ENCODE data around the gene MINDY3. TPM values are rescaled to one million over a fixed set of nuclear protein-coding genes. Genes with fewer than 3 reads are reported as not detected.

MINDY3 gene
- total RNA-seq, 1 experiment from 2014 or later, result 10.4 TPM

DNA sequence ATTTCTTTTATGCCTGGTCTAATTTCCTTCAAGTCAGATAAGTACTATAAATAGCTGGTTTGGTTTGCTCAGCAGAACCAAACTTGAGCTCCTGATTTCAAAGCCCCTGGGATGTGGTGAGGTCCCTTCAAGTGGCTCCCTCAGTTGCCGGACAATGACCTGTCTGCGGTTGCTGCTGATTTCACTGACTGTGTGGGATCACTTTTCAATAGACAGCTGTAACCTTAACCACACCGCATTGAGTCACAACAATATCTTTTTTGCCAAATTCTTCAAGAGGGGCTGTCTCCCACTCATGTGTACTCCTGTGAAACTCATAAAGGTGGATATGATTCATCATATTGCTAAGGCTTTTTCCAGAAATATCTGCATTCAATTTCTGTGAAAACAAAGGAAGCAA lies 117.5 kb downstream of the MINDY3 start:
- Histone ChIP-seq H3K4me1 (ENCODE audit: control insufficient read depth, insufficient read depth, low read length) (no peaks in the 10 kb centered on the region), H3K27ac (ENCODE audit: low read length) (no peak overlapping the region), H3K4me3 (ENCODE audit: low read depth in 2 of 2, low read length in 2 of 2) (no peak overlapping the region), H3K9me3 (ENCODE audit: control insufficient read depth, insufficient read depth, low read depth, low read length) (no peaks in the 10 kb centered on the region), H3K27me3 (ENCODE audit: control insufficient read depth, insufficient read depth, low read length) (no peaks in the 10 kb centered on the region), H3K36me3 (ENCODE audit: control insufficient read depth, insufficient read depth, low read length) (no peaks in the 10 kb centered on the region)
- in situ Hi-C loops (cut with HindIII; ENCODE audit: low pct_unique_long_range_greater_than_20kb, low sequenced_read_pairs), result no loop called here
- intact Hi-C loops (cut with micrococcal nuclease; ENCODE audit: unreplicated experiment), result loop anchor here (5.0 kb wide), 1 partner anchor 316 kb away; no protein-coding TSS in a partner anchor
- BruUV-seq (replicated peaks), result no TSS peak
- CTCF ChIA-PET, result no interaction called here
- TF ChIP-seq, protein P1, sequence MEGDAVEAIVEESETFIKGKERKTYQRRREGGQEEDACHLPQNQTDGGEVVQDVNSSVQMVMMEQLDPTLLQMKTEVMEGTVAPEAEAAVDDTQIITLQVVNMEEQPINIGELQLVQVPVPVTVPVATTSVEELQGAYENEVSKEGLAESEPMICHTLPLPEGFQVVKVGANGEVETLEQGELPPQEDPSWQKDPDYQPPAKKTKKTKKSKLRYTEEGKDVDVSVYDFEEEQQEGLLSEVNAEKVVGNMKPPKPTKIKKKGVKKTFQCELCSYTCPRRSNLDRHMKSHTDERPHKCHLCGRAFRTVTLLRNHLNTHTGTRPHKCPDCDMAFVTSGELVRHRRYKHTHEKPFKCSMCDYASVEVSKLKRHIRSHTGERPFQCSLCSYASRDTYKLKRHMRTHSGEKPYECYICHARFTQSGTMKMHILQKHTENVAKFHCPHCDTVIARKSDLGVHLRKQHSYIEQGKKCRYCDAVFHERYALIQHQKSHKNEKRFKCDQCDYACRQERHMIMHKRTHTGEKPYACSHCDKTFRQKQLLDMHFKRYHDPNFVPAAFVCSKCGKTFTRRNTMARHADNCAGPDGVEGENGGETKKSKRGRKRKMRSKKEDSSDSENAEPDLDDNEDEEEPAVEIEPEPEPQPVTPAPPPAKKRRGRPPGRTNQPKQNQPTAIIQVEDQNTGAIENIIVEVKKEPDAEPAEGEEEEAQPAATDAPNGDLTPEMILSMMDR (IDR thresholded peaks at IDR 0.05), result no peak
- no peak for TF ChIP-seq SIN3A (IDR thresholded peaks at IDR 0.05; ENCODE audit: borderline replicate concordance, insufficient read depth, low read depth, low read length)
- TF ChIP-seq, protein P2, sequence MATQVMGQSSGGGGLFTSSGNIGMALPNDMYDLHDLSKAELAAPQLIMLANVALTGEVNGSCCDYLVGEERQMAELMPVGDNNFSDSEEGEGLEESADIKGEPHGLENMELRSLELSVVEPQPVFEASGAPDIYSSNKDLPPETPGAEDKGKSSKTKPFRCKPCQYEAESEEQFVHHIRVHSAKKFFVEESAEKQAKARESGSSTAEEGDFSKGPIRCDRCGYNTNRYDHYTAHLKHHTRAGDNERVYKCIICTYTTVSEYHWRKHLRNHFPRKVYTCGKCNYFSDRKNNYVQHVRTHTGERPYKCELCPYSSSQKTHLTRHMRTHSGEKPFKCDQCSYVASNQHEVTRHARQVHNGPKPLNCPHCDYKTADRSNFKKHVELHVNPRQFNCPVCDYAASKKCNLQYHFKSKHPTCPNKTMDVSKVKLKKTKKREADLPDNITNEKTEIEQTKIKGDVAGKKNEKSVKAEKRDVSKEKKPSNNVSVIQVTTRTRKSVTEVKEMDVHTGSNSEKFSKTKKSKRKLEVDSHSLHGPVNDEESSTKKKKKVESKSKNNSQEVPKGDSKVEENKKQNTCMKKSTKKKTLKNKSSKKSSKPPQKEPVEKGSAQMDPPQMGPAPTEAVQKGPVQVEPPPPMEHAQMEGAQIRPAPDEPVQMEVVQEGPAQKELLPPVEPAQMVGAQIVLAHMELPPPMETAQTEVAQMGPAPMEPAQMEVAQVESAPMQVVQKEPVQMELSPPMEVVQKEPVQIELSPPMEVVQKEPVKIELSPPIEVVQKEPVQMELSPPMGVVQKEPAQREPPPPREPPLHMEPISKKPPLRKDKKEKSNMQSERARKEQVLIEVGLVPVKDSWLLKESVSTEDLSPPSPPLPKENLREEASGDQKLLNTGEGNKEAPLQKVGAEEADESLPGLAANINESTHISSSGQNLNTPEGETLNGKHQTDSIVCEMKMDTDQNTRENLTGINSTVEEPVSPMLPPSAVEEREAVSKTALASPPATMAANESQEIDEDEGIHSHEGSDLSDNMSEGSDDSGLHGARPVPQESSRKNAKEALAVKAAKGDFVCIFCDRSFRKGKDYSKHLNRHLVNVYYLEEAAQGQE (IDR thresholded peaks at IDR 0.05; ENCODE audit: insufficient read depth in 1 of 2, low read depth in 2 of 2, low read length in 1 of 2), result no peak
- TF ChIP-seq TCF7L2 (IDR thresholded peaks at IDR 0.05; ENCODE audit: low read depth, low read length), result no peak
- TF ChIP-seq POLR2AphosphoS5 (IDR thresholded peaks at IDR 0.05; ENCODE audit: low read depth, low read length), result no peak
- ATAC-seq (no peak), DNase-seq (ENCODE audit: low read depth, low spot score) (no peak)
- POLR2A ChIA-PET, result no interaction called here

DNA sequence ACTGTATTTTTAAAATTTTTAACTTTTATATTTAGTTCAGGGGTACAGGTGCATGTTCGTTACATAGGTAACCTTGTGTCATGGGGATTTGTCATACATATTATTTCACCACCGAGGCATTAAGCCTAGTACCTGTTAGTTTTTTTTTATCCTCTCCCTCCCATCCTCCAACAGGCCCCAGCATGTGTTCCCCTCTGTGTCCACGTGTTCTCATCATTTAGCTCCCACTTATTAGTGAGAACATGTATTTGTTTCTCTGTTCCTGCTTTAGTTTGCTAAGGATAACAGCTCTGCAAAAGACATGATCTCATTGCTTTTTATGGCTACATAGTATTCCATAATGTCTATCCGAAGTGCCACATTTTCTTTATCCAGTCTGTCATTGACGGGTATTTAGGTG lies 118.2 kb downstream of the MINDY3 start:
- TF ChIP-seq, protein P1 (IDR thresholded peaks at IDR 0.05), result no peak
- TF ChIP-seq, protein P2 (IDR thresholded peaks at IDR 0.05; ENCODE audit: insufficient read depth in 1 of 2, low read depth in 2 of 2, low read length in 1 of 2), result no peak
- TF ChIP-seq TCF7L2 (IDR thresholded peaks at IDR 0.05; ENCODE audit: low read depth, low read length), result no peak
- no peak for TF ChIP-seq POLR2AphosphoS5 (IDR thresholded peaks at IDR 0.05; ENCODE audit: low read depth, low read length)
- TF ChIP-seq SIN3A (IDR thresholded peaks at IDR 0.05; ENCODE audit: borderline replicate concordance, insufficient read depth, low read depth, low read length), result no peak
- POLR2A ChIA-PET, result no interaction called here
- Histone ChIP-seq H3K4me1 (ENCODE audit: control insufficient read depth, insufficient read depth, low read length) (no peaks in the 10 kb centered on the region), H3K36me3 (ENCODE audit: control insufficient read depth, insufficient read depth, low read length) (no peaks in the 10 kb centered on the region), H3K9me3 (ENCODE audit: control insufficient read depth, insufficient read depth, low read depth, low read length) (no peaks in the 10 kb centered on the region), H3K27ac (ENCODE audit: low read length) (no peak overlapping the region), H3K27me3 (ENCODE audit: control insufficient read depth, insufficient read depth, low read length) (no peaks in the 10 kb centered on the region; the same call in 1 of the 2 replicates), H3K4me3 (ENCODE audit: low read depth in 2 of 2, low read length in 2 of 2) (no peak overlapping the region)
- no peak for DNase-seq (ENCODE audit: low read depth, low spot score)
- no TSS peak for BruUV-seq (replicated peaks)
- CTCF ChIA-PET, result no interaction called here
- ATAC-seq, result no peak
- intact Hi-C loops (cut with micrococcal nuclease; ENCODE audit: unreplicated experiment) (loop anchor here (5.0 kb wide), 1 partner anchor 315 kb away; no protein-coding TSS in a partner anchor), in situ Hi-C loops (cut with HindIII; ENCODE audit: low pct_unique_long_range_greater_than_20kb, low sequenced_read_pairs) (no loop called here)

All from Panc1 (cell line).